Heart left ventricle (tissue), 16 donors: ENCODE measurements around the gene ERMAP. TPM values are rescaled to one million over a fixed set of nuclear protein-coding genes. Genes with fewer than 3 reads are reported as not detected.

Experiments used
- ATAC-seq, 4 donors: fragments of 200-7000 bp; cut with Tn5 transposase; one replicate each; pipeline ENCODE4 v1.9.1; 2020 to 2022; ENCODE audit warnings: moderate library complexity in 4 of 4, mild to moderate bottlenecking in 3 of 4, moderate number of reproducible peaks in 1 of 4
- DNase-seq, 5 donors: peaks; one replicate each; pipeline ENCODE4 v3.0.0-alpha.2; 2020
- H3K27ac ChIP-seq, 12 donors: fragments of 200-600 bp; sonication (generic) in 4 of 12; one replicate each; pipeline versions ENCODE4 v1.5.0 to v1.8.0; 2016 to 2022; ENCODE audit warnings: mild to moderate bottlenecking in 2 of 12
- H3K27me3 ChIP-seq, 9 donors: fragments of 200-600 bp; sonication (generic) in 2 of 9; one replicate each; pipeline versions ENCODE4 v1.5.1 to v1.8.0; 2016 to 2022; ENCODE audit warnings: mild to moderate bottlenecking in 3 of 9
- H3K36me3 ChIP-seq, 9 donors: fragments of 200-600 bp; sonication (generic) in 2 of 9; one replicate each; pipeline versions ENCODE4 v1.5.0 to v1.8.0; 2018 to 2022; ENCODE audit warnings: mild to moderate bottlenecking in 2 of 9
- H3K4me1 ChIP-seq, 12 donors: fragments of 200-600 bp; sonication (generic) in 4 of 12; one replicate each; pipeline versions ENCODE4 v1.5.0 to v1.8.0; 2016 to 2022; ENCODE audit warnings: mild to moderate bottlenecking in 3 of 12
- H3K4me3 ChIP-seq, 12 donors: fragments of 200-600 bp; sonication (generic) in 4 of 12; one replicate each; pipeline versions ENCODE4 v1.5.0 to v1.8.0; 2017 to 2022; ENCODE audit warnings: mild to moderate bottlenecking in 9 of 12, moderate library complexity in 4 of 12
- H3K9me3 ChIP-seq, 12 donors: fragments of 200-600 bp; sonication (generic) in 4 of 12; one replicate each; pipeline versions ENCODE4 v1.5.0 to v1.8.0; 2016 to 2022; ENCODE audit warnings: mild to moderate bottlenecking in 1 of 12
- CTCF ChIP-seq, 12 donors: fragments of 200-600 bp; sonication (generic) in 4 of 12; IDR thresholded peaks; one replicate each; pipeline versions ENCODE4 v1.5.0 to v1.8.0; 2018 to 2022; ENCODE audit warnings: antibody characterized with exemption in 12 of 12, mild to moderate bottlenecking in 5 of 12
- POLR2A ChIP-seq, 2 donors: fragments of 450-650 bp; IDR thresholded peaks; one replicate each; pipeline ENCODE4 v1.6.1; 2017; ENCODE audit warnings: antibody characterized with exemption in 2 of 2, mild to moderate bottlenecking in 2 of 2, moderate library complexity in 2 of 2
- WGBS, 4 donors: extraction: QIAGEN DNeasy Blood & Tissue Kit in 2 of 4; methylation state at CpG; one replicate each; pipeline versions ENCODE4 v1.1.5 to v1.1.7; 2013 to 2018; 5-methylcytosine and 5-hydroxymethylcytosine counted together
- intact Hi-C, 10 donors: fragments of 100-400 bp; cut with DNase I; formaldehyde crosslinking; loops; one replicate each; pipeline versions ENCODE4 v1.11.1 to v1.14.2; 2022
- polyA plus RNA-seq, 2 donors: library from polyadenylated mRNA; stranded (reverse); fragments of 200-250 nt; gene quantifications; one replicate each; pipeline ENCODE4 v1.2.3, GENCODE V29; 2013
- total RNA-seq, 9 donors: library from RNA; depleted of rRNA in 2 of 9; stranded (reverse); fragments of >200 nt in 2 of 9; fragmentation: NEBNext Ultra II Directional in 3 of 9; extraction: Animal tissue kit (Norgen Biotek cat#: 25700) in 3 of 9; gene quantifications; one replicate each; pipeline versions ENCODE4 v1.1.0 to v1.2.4, GENCODE V29; 2016 to 2023
- donor health status: ischemic (EF 13 %, LVEDD 7.1; RV severe dilation, severe dysfunction).
- donor health status: healthy with polysubstance abuse.
- donor health status: DM: no; HTN: yes; CAD: no.
- donor health status: DM: no; HTN: no; CAD: no.
- donor health status: ischemic (EF 25% LVEDD 6.9; RV normal size, moderate dysfunction).
- donor health status: ischemic (EF 25% LVEDD 5.7; RV mildly dilated, moderate dysfunction).
- donor health status: healthy.
- donor health status: DM: yes; HTN: yes; CAD: no.
- donor health status: ischemic (EF 35%, LVEDD 5.7; RV mildly dilated, moderate dysfunction).
- donor health status: nonischemic (EF 11% LVEDD 7.7; RV severe dilation, severe dysfunction).
- donor health status: DM: yes; HTN: yes; CAD: no.
- donor health status: PGD.
- donor health status: ischemic (EF 29% LVEDD 5.4; RV normal size, mild dysfunction).
- donor health status: nonischemic (EF 23%, LVEDD 6.1; RV moderate dilation, normal function).

Gene ERMAP
- total and polyA plus RNA-seq, 11 donors = 2.2 to 8.2 (median 4.6) TPM

GRCh38 chr1:42845866-42846256, 28.9 kb downstream of the ERMAP start:
- Histone ChIP-seq H3K4me3 (peak overlapping the region; percentile 69 to 99 (median 90)), H3K9me3 (peaks cover 0 to under 1% (median 0%) of the 10 kb centered on the region in 12 donors), H3K27me3 (no peaks in the 10 kb centered on the region), H3K36me3 (peaks cover 0 to 31% (median 10%) of the 10 kb centered on the region in 9 donors), H3K4me1 (peaks cover 0 to 28% (median 16%) of the 10 kb centered on the region in 12 donors), H3K27ac (peak overlapping the region in 6 of 12 donors; percentile 35 to 96 (median 90))
- DNase-seq (no peak), ATAC-seq (peak in 2 of 4 donors; percentile 1 to 12)
- intact Hi-C loops = loop anchor here in 3 of 10 donors (1.0 to 5.0 kb wide), 3 partner anchors 29 to 79 kb away; partner anchors contain the start of genes ERMAP (in 2 of the 3), SVBP (in 2 of the 3), C1orf50 (in 1 of the 3) and P3H1 (in 1 of the 3)
- 7 to 12% (median 10%) methylated on average over 10 of the region's 10 CpGs for WGBS, 4 donors
- TF ChIP-seq POLR2A (IDR thresholded peaks at IDR 0.05) (no peak), CTCF (IDR thresholded peaks at IDR 0.05) (no peak)

DNA sequence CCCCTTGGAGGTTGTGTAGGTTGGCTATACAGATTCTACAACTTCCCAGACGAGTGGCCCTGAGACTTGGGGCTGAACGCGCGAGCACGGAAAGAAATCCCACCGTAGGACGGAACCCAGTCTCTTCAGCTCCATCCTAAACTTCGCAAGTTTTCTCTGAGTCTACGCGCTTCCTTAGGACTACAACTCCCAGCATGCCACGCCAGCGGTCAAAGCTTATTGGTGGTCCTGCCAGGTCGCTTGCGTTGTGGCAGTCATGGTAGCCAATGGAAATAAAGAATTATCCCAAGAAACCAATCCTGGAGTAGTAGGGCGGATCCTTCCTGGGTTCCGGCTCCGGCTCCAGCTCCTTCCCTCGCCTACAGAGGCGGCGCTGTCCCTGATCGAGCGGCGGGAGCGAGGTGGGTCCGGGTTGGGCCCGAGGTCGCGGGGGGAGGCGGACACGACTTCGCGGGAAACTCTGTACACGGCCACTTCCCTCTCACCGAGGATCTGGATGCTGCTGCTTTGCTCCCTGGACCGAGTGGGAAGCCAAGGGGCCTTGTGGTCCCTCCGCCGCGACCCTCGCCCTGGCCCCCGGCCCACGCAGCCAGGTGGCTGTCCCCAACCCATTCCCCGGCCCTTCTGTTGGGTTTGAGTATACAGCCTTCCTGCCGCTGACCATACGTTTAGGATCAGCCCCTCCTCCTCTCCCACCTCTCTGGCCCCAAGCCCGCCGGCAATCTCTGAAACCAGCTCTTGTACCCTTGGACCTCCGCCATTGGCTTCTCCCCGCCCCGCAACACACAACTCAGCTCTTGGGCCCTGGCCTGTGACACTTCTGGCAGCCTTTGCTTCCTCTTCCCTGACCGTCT, 29.6 kb downstream of the ERMAP start, which contains the start of gene ZNF691:
TSS of gene ZNF691 (plus strand) at position 357 of the 854 bp plus-strand sequence. CDS start 3,046 bp downstream, outside the sequence.
- WGBS, 4 donors = 0 to 2% (median 1%) methylated on average over 39 to 50 of the region's 50 CpGs
- intact Hi-C loops = loop anchor here in 3 of 10 donors (1.0 to 5.0 kb wide), 3 partner anchors 29 to 79 kb away; partner anchors contain the start of genes ERMAP (in 2 of the 3), SVBP (in 2 of the 3), C1orf50 (in 1 of the 3) and P3H1 (in 1 of the 3)

DNA sequence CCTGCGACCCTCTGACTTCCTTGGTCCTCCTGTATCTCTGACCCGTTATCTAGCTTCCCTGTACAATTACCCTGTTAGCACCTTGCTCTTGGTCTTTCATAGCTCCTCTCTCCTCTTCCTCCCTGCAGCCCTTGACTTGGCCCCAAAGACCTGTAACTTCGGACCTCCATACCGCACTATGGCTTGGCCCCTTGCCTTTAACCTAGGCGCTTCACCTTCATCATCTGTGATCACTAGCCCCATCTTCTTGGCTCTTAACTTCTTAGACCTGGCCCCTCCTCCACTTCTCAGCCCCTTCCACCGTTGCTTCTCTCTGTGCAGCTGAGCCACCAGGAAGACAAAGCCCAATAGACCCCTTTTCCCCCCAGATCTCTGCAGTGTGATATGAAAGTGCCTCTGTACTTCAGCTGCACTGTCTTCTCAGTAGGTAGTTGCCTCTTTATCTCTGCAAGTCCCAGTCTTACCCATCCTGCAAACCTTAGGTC, 30.2 kb downstream of the ERMAP start:
- TF ChIP-seq CTCF (IDR thresholded peaks at IDR 0.05) = no peak
- peaks cover 0 to 28% (median 16%) of the 10 kb centered on the region in 12 donors for H3K4me1 ChIP-seq
- peak overlapping the region in 11 of 12 donors; percentile 85 to 96 (median 89) for H3K27ac ChIP-seq
- peaks cover 1 to 37% (median 20%) of the 10 kb centered on the region in 9 donors for H3K36me3 ChIP-seq
- intact Hi-C loops = loop anchor here in 2 of 10 donors (2.0 to 5.0 kb wide), 2 partner anchors 30 to 80 kb away; partner anchors contain the start of genes C1orf50 (in 1 of the 2), ERMAP (in 1 of the 2), P3H1 (in 1 of the 2) and SVBP (in 1 of the 2)
- H3K27me3 ChIP-seq = no peaks in the 10 kb centered on the region
- peak overlapping the region; percentile 69 to 99 (median 90) for H3K4me3 ChIP-seq
- DNase-seq = no peak
- 9 to 12% (median 10%) methylated on average over 6 of the region's 6 CpGs for WGBS, 4 donors
- ATAC-seq = no peak
- peaks cover 0 to 12% (median 0%) of the 10 kb centered on the region in 12 donors for H3K9me3 ChIP-seq

More for the DNA sequence above, 29.6 kb downstream of the ERMAP start, which contains the start of gene ZNF691:
- H3K9me3 ChIP-seq = peaks cover 0 to 7% (median 0%) of the 10 kb centered on the region in 12 donors
- H3K27ac ChIP-seq = peak within 1 kb of the TSS; percentile 85 to 96 (median 89)
- DNase-seq (peak; percentile 93 to 97 (median 96)), ATAC-seq (peak; percentile 98 to 99 (median 98))
- no peaks in the 10 kb centered on the region for H3K27me3 ChIP-seq
- peaks cover 0 to 34% (median 17%) of the 10 kb centered on the region in 9 donors for H3K36me3 ChIP-seq
- H3K4me3 ChIP-seq = peak within 1 kb of the TSS; percentile 69 to 99 (median 90)
- peaks cover 0 to 28% (median 16%) of the 10 kb centered on the region in 12 donors for H3K4me1 ChIP-seq
- TF ChIP-seq CTCF (IDR thresholded peaks at IDR 0.05) = peak; percentile 25 to 77 (median 43)
- peak in 1 of 2 donors; percentile 75 for TF ChIP-seq POLR2A (IDR thresholded peaks at IDR 0.05)
